Glomerular visceral epithelial cell (primary cell): ENCODE measurements around the gene UNC13D.
"Not testable (repeated sequence)": the region's sequence is repeated elsewhere in the genome, so short reads cannot be mapped to it uniquely, and the experiment has no call there.

Experiments used
- DNase-seq: peaks from one replicate; pipeline ENCODE4 v3.0.0-alpha.2; 2016; ENCODE audit errors: extremely low spot score

The UNC13D gene

DNA sequence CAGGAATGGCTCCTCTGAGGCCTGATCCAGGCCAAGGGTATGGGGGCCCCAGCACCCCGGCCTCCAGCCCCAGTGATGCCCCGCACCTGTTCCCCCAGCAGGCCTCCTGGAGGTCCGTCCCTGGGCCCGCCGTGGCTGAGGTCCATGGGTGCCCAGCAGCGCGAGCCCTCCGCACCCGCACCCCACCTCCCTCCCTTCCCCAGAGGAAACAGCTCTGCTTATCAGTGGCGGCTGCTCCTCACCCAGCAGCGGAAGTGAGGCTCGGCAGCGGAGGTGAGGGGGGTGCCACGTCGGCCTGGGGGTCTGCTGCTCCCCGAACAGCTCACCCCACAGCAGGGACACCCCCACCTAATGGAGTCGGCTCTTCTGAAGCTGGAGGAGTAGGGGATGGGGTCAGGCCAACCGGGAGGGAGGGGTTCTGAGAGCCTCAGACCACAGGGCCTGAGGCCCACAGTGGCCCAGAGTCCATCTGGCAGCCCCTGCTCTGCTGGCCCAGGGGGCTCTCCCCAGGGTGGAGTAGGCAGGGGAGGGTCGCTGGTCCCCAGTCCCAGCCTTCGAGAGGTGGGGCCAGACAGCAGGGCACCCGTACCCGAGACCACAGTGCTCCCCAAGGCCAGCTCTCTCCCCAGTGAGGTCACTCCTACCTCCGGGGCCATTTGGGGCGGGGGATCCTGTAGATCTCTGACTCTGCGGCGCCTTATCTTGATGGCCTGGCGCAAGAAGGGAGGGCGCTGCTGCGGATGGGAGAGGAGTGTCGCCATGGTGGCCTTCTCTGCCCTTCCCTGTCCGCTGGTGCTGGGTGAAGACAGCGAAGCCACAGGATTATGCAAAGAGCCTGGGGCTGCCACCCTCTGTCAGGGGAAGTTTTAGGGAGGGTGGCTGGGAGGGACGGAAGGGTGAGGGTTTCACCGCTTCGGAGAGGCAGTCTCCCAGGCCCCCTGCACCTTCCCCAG, at the start of gene UNC13D:
Gene UNC13D, minus strand, starts transcription at position 828 of the 953 bp plus-strand sequence. Its CDS starts 67 bp downstream, at position 761.
- DNase-seq = no peak

DNA sequence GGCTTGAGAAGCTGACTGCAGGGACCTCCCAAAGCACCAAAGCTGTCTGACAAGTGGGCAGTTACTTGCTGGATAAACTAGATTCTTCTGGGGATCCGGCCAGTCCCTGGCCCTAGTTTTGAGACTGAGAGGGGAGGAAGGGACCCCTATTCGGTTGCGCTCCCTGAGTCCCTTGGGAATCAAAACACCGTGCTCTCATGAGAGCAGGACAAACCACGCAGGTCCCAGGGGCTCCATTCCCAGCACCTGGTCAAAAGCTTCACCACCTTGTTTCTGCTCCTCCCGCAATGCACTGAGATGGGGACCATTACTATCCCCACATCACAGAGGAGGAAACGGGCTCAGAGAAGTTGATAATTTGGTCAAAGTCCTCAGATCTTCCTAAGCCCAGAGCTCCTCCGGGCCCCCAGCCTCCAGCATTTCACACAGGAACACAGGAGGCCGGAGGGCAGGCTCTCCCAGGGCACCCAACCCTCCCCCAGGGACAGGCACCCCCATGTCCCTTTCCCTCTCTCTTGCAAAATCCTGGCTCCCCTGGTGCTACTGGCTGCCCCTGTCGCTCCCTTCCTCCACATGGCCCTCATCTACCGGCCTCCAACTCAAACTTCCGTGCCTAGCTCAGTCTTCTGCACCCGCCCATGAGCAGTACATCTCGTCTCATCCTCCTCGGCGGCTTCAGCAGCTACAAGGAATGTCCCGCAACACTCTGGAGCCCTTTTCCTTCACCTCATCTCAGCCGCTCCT, 49.3 kb upstream of the UNC13D start:
- DNase-seq = no peak

DNA sequence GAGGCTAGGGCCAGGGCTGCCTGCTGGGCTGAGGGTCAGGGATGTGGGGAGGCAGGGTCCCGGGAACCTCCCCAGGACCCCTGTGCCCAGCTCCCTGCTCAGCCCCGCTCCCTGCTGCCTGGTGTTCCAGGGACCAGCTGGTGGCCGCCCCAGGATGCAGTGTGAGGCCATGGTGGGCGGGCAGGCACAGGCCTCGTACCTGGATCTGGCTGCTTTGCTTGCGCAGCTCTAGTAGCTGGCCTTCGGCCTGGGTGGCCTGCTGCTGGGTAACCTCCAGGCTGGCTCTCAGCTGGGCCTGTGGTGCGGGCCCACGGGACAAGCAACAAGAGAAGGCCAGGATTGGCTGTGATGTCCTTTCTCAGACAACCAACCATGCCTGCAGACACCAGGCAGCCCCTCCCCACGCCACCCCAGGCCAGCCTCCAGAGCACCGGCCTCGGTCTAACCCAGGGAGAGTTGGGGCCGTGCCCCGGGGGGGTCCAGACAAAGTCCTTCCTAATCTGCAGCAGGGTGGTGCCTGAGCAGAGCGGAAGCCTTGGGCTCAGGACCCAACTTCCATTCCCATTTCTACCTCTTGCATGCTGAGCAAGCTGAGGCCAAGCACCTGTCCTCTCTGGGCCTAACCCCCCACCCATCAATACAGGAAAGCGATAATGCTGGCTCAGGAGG, 48.5 kb upstream of the UNC13D start:
- DNase-seq = no peak

DNA sequence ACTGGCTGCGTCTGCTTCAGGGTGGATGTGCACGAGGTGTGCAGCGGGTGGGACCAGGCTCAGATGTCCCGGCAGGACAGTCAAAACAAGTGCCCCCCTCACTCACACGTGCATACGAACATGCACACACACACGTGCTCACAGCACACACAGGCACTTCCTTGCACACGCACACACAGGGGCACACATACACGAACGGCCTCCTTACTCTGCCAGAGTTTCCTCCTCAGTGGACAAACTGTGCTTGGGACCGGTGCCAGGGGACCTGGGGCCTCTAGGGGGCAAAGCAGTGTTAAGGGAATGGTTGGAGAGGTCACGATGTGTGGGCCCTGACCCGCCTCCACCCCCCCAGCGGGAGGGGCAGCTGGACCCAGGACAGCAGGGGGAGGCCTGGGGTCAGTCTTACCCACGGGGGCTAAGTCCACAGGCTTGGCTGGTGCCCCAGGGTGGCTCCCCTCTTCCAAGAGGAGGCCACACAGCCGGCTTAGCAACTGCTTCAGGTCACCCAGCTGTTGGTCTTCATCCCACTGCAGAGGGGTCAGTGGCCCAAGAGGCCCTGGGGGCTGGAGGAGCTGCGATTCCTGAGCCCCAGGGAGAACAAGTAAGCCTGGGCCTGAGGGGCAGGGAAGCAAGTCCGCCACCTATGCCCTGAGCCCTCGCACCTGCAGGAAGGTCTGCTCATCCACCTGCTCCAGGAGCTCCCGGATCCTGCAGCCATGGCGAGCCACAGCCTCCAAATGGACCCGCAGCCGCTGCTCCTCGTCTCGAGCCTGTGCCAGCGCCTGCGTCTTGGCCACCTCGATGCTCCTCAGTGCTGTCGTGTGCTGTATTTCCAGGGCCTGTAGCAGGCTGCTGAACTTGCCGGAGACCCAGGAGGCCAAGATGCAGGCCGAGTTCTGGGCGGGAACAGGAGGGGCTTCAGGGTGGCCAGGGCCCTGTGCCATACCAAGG, 47.7 kb upstream of the UNC13D start:
- DNase-seq = no peak

DNA sequence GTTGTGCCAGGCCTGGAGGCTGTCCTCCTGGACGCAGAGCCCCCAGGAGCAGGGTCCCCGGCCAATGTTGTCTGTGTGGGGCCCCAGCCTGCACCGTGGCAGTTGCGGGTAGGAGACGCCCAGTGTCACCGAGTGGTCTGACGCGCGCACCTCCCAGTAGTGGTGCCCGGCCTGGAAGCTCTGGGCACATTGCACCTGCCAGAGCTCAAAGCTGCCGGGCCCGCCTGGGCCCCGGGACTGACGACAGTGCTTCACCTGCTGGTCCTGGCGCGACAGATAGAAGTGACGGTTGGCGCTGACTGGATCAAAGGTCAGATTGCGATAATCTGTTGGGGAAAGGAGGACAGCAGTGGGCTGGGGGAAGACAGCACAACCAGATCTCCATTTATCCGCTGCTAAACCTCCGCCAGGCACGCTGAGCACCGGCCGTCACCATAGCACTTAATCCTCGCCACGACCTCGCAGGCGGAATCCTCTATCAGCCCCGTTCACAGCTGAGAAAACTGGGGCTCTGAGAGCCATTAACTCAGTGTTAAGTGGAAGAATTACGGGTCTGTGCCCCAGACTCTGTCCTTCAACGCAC, 46.9 kb upstream of the UNC13D start:
- no peak for DNase-seq

DNA sequence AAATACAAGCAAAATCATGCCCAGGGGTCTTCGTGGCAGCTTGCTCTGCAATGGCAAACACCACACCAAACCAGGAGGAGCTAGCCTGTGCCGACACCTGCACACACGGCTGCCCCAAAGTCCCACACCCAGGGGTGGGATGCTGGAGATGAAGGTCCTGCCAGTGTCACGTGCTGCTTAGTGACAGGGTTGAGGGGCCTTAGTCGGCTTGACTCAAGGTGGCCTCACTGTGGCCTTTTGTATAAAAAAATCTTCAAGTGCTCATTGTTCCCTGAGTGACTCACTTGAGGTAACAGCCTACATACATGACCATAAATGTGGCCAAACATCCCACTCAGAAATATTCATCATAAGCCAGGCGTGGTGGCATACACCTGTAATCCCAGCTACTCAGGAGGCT, 45.2 kb upstream of the UNC13D start:
- no peak for DNase-seq

DNA sequence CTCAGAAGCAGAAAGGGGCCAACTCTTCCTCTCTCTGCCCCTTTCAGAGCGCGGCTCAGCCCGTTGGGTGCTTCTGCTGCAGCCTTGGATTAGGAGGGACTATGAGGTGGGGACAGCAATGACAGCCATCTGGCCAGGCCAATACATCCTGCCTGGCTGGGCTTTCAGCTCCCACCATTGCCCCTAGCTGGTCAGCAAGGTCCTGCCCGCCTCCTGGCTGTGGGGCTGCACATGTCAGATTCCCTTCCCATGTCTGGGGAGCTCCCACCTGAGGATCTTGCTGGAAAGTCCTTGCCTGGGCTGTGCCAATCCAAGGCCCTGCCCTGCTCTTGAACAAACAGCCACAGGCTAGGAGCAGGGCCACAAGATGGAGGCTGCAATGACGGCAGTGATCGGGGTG, 44.3 kb upstream of the UNC13D start:
- DNase-seq = no peak

DNA sequence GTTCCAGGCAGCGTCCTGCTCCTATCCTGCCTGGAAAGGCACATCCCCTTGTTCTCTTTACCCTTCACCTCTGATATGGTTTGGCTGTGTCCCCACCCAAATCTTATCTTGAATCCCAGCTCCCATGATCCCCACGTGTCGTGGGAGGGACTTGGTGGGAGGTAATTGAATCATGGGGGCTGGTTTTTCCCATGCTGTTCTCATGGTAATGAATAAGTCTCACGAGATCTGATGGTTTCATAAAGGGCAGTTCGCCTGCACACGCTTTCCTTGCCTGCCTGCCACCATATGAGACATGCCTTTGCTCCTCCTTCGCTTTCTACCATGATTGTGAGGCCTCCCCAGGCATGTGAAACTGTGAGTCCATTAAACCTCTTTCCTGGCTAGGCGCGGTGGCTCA, 41.7 kb upstream of the UNC13D start:
- not testable (repeated sequence) for DNase-seq

DNA sequence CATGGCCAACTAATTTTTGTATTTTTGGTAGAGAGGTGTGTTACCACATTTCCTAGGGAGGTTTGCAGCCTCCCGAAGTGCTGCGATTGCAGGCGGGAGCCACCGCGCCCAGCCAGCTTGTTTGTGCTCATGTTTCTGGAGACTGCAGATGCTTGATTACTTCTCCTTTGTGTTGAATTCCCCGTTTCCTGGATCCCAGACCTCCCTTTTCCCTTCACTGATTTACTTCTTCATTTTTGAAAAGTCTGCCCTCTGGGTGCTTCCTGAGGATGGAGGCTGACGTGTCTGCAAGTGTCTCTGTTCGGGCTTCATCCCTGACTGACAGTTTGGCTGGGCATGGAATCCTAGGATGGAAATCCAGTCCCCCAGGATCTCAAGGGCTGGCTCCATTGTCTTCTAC, 41.2 kb upstream of the UNC13D start:
- no peak for DNase-seq

DNA sequence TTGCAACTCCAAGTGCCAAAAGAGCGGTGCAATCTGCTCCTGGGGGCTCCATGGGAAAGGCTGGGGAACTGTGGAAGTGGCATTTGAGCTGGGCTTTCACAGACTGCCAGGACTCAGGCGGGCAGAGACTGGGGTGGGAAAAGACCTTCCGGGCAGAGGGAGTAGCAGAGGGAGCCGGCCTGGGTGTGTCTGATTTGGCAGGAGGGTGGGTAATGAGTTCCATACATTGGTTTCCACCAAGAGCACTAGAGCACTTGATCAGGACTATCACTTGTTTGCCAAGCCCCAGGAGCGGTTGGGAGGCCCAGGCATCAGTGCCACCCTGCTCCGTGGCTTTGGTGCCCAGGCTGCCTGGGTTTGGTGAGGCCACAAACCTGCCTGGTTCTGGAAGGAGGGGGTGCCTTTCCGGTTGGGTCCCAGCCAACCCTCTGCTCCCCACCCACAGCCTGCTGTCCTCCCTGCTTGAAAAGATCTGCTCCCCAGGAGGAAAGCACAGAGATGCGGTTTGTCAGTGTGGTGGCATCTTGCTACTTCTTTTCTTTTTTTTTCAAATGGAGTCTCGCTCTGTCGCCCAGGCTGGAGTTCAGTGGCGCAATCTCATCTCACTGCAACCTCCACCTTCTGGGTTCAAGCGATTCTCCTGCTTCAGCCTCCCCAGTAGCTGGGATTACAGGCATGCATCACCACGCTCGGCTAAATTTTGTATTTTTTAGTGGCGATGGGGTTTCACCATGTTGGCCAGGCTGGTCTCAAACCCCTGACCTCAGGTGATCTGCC, 37.7 kb upstream of the UNC13D start:
- DNase-seq = no peak

DNA sequence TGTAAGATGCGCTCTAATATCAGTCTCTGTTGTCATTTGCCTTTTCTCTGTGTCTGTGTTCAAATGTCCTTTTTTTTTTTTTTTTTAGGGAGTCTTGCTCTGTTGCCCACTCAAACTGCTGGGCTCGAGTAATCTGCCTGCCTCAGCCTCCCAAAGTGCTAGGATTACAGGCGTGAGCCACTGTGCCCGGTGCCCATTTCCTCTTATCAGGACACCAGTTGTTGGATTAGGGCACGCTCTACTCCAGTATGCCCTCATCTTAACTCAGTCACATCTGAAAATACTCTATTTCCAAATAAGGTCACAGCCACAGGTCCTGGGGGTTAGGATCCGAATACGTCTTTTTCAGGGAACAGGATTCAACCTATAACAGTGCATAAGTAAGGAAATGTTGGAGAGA, 36.1 kb upstream of the UNC13D start:
- DNase-seq = no peak

DNA sequence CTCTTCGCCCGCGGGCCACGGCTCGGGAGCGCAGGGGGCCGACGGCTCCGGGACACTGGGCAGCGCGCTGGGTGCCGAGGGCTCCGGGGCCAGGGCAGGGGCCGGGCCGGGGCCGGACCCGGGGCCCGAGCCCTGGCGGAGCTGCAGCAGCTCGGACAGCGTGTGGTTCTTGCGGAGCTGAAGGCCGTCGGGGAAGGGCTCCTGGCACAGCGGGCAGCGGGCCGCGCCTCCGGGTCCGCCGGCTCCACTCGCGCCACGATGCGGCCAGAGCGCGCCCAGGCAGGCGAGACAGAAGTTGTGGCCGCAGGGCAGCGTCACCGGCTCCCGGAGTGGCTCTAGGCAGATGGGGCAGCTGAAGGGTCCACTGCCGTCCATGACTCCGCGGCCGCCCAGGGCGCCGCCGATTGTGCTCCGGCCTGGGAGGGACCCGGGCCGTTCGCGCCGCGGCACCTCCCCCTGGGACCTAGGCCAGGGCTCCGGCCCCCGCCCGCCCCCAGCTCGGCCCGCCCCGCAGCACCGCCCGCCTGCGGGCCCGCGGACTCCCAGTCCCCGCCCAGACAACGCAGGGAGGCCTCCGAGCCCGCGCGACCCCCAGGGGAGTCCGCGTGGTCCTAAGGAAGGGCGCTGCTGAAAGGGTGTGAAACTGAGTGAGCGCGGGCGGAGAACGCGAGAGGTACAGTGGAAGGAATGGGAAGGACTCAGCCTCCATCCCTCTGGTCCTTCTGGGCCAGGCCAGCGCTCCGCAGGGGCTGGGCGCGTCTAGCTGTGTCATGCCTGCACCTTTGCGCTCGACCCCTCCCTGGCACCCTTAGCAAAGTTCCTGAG, 34.2 kb upstream of the UNC13D start, which contains the start of gene TRIM47:
Gene TRIM47, minus strand, starts transcription at position 408 of the 825 bp plus-strand sequence. Its CDS starts 33 bp downstream, at position 375.
- DNase-seq = peak; percentile 66

DNA sequence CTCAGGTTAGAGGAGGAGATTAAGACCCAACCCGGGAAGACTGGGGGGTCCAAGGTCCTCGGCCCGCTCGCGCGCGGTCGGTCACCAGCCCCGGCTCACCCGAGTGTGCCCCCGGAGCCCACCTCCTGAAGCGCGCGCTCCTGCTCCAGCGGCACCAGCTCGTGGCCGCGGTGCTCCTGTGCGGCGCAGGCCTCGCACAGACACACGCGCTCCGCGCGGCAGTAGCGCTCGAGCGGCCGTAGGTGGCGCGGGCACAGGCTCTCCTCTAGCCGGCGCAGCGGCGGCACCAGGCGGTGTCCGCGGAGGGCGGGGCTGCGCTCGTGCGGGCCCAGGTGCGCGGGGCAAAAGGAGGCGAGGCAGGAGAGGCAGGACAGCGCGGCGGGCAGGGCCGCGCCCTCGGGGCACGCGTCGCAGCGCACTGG, 33.6 kb upstream of the UNC13D start:
- peak; percentile 73 for DNase-seq

DNA sequence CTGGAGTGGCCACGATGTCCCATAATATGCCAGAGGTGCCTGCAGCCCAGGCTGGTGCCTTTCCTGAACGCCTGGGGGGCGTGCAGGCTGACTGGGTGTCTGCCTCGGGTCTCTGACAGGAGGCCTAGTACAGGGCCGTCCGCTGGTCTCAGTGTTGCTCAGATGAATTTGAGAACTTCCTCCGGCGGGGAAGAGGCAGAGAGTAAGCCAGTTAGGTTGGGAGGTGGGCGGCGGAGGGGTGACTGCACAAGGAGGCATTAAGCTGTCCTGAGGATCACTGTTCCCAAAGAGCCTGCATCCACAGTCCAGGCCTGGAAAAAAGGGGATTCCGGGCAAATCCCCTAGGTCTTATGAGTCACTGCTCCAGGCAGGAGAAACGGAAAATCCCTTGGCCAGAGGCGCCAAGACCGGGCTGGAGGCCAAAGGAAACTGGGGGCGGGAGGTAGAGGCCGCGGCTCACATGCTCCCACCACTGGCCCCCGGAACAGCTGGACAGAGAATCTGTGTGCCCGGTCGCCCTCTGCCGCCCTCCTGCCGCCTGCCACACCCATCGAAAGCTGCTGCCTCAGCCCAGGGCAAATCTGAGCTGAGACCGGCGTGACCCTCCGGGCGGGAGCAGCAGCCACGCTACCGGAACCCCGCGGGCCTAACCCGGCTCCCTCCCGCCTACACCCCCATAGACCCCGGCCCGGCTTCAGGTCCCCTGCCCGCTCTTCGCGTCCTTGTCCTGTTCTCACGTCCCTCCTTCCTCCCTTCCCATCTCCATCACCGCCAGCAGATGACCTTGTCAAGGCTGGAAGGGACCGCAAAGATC, 32.9 kb upstream of the UNC13D start:
- peak; percentile 97 for DNase-seq

DNA sequence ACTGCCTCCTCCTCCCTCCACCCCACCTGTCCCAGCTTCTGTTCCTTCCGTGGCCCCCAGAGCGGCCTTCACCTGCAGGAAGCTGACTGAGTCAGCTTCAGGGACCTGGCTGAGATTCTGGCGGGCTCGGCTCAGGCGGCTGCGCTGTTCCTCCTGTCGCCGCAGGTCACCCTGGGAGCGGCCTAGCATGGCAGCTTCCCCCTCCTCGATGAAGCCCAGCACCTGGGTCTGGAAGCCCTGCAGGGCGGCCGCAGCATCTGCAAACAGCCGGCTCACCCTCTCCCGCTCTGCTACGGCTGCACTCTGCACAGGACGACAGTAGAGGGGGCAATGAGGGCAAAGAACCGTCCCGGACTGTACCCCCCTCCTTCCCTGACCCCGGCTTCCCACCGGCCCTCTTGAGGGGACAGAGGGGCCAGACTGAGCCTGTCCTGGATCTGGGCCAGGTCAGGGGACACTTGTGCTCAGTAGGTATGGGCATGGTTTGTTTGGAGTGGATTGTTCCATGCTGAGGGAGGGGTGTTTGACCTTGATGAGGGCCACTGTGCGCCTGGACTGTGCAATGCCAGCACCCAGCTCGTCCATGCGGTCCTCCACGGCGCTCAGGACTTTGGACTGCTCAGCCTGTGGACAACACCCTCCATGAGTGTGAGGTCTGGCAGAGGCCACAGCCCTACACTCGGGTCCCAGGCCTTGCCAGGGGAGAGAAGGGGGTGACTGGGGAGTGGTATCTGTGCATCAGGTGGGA, 32.2 kb upstream of the UNC13D start:
- peak; percentile 81 for DNase-seq

DNA sequence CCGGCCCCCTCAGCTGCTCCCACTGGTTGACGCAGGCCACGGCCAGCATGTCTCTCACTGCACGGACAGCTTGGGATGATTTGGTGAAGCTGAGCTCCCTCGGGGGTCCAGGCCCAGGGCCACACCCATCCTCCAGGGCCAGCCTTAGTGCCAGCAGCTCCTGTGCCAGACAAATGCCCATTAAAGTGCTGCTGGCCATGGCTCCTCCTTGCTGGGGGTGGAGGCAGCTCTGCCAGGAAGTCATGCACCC, 31.7 kb upstream of the UNC13D start:
- no peak for DNase-seq

DNA sequence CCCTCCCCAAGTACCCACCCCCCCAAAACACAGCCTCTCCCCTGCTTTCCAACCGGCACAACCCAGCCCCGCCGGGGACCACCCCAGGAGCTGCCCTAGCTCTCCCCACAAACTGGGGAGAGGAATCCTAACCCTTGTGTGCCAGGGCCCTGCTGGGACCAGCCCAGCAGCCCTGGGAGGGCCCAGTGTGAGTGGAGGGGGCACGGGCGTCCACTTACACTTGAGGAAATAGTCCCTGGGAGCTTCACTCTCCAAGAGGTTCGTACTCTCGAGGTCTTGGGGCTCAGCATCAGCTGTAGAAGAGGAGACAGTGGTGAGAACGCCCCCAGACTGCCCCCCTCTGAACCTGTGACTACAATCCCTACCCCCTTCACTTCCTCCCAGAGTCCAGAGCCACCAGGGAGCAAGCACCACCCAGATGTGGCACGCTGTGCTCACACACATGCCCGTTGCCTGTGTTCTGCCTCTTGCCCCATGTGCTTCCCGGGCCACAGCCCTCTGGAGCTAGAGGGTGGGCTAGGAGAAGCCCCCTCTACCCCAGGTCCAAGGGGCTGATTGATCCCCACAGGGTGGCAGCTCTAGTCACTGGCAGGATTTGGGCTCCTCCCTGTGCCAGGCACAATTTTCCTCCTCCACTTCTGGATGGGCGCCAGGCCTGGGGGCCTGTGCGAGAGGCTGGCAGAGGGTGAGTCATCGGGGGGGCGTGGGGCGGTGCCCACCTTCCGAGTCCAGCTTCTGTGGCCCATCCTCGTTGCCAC, 31.2 kb upstream of the UNC13D start:
- no peak for DNase-seq
